Limb (tissue), 2 donors: ENCODE data around the gene SEL1L2.
"Not testable (repeated sequence)": the region's sequence is repeated elsewhere in the genome, so short reads cannot be mapped to it uniquely, and the experiment has no call there.

Experiments
- DNase-seq, 2 donors: peaks; one replicate each; pipeline ENCODE4 v3.0.0-alpha.2; 2016; ENCODE audit errors: extremely low spot score in 2 of 2

Gene SEL1L2

GRCh38 chr20:13990465-13990864, at the start of gene SEL1L2:
SEL1L2 (minus strand) TSS chr20:13990614; CDS start chr20:13990534, 80 bp downstream.
- no peak for DNase-seq

DNA sequence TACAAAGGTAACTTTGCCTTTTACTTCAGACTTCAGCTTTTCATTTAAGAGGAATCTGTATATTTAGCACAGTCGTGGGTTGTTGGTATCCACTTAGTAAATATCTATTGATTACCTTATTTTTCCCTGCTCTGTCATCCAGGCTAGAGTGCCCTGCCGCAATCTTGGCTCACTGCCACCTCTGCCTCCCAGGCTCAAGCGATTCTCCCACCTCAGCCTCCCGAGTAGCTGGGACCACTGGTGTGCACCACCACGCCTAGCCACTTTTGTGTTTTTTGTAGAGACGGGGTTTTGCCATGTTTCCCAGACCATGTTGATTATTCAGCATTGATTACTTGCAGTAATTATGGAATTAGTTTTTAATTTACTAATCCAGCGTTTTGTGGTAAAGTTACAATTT, 46.2 kb upstream of the SEL1L2 start:
- DNase-seq, result no peak

- no peak for DNase-seq
Observed at GRCh38 chr20:14033310-14033709, 42.9 kb upstream of the SEL1L2 start.

- DNase-seq, result no peak
Observed at GRCh38 chr20:14030991-14031390, 40.6 kb upstream of the SEL1L2 start.

DNA sequence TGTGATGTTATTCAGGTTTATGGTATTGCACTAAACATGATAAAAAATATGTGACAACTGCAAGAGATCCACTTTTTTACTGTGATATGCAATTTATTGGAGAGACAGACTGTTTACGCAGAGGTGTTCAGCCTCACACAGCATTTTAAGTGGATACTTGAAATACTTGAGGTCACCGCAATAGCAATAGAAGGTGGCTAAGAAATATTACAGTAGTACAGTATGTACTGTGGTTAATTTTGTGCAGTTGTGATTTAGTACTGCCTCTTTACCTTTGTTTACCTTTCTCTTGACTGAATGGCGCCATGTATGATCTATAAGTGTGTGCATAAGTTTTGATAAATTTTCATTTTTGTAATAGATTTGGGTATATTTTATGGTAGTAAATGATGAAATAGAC, 22.3 kb upstream of the SEL1L2 start:
- DNase-seq, result no peak

DNA sequence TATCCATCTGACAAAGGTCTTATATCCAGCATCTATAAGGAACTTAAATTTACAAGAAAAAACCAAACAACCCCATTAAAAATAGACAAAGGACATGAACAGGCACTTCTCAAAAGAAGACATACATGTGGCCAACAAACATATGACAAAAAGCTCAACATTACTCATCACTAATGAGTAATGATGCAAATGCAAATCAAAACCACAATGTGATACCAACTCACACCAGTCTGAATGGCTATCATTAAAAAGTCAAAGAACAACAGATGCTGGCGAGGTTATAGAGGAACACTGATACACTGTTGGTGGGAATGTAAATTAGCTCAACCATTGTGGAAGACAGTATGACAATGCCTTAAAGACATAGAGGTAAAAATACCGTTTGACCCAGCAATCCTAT, 18.8 kb upstream of the SEL1L2 start:
- no peak for DNase-seq

GRCh38 chr20:14005996-14006395, 15.6 kb upstream of the SEL1L2 start:
- DNase-seq, result no peak

DNA sequence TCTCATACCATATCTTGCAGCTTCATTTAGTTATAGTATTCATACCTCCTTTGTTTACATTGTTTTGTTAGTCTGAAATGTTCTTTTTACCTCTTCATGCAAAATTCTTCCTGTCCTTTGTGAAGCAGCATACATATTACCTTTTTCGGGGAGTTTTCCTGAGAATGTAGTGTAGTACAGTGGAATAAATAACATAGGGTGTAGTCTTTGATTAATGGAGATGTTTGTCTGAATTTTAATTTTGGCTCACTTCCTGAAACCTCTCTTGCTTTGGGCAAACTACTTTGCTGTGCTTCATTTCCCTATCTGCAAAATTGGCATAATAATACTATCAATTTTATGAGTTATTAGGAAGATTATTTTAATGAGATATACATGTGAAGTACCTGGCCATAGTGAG, 10.5 kb upstream of the SEL1L2 start:
- DNase-seq, result no peak

GRCh38 chr20:13996265-13996664, 5.9 kb upstream of the SEL1L2 start:
- peak in 1 of 2 donors; percentile 2 for DNase-seq

GRCh38 chr20:13995841-13996240, 5.4 kb upstream of the SEL1L2 start:
- DNase-seq, result peak in 1 of 2 donors; percentile 74

DNA sequence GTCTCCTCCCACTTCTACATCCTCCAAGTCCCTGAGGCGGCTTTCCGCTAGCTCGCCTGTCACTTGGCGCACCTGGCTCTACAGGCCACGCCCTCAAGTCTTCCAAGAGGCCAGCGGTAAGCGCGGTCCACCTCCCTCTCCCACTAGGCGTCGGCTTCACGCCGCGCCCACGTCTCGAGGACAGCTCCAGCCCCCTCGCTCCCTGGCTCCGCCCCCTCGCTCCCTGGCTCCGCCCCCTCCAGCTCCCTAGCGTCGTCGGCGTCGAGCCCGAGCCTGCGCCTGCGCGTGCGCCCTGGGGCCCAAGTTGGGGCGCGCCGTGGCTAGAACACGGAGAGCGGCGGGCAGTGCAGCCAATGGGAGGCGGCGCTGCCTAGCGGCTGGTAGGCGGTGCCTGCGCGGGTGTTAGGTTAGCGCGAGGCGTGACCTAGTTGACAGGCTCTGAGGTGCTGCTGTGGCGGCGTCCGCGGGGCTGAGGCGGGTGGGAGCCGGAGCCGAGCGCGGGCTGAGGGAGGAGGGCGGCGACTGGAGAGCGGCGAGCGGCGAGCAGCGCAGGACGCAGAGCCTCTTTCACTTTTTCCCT, 4.8 kb upstream of the SEL1L2 start, which contains the start of gene MACROD2:
TSS of gene MACROD2 (plus strand) at position 431 of the 580 bp plus-strand sequence.
- peak; percentile 93 to 96 for DNase-seq

- DNase-seq, result not testable (repeated sequence)
Observed at GRCh38 chr20:13991955-13992354, 1.5 kb upstream of the SEL1L2 start.

- DNase-seq, result no peak
Observed at GRCh38 chr20:13991311-13991710, 897 bp upstream of the SEL1L2 start.

DNA sequence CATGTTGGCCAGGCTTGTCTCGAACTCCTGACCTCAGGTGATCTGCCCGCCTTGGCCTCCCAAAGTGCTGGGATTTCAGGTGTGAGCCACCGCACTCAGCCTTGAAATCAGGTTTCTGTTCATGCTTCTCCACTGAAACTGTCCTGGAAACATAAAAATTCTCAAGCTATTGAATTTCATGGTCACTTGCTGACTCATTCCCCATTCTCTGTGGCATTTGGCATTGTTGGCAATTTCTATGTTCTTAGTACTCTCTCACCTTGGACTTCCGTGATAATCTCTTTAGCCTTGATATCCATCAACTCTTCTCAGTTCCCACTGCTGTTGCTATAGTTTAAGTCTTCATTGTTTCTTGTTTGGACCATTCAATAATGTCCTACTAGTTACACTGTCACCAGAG, 6.2 kb downstream of the SEL1L2 start:
- no peak for DNase-seq

DNA sequence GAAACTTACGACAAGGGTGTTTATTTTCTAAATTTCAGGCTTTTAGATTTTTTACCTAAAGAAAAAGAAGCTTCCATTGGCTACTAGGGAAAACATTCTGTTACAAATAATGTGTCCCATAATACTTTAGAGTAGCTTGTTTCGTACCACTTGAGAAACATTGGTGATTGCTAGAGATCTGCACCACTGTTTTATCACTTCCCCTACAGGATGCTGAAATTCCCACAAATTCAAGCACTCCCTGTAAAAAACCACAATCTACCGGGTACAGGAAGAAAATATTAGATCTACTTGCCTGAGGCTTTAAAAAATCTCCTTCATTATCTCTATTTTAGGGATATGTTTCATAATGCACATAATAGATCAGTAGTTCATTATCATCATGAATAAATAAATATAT, 29.9 kb downstream of the SEL1L2 start:
- DNase-seq, result no peak

DNA sequence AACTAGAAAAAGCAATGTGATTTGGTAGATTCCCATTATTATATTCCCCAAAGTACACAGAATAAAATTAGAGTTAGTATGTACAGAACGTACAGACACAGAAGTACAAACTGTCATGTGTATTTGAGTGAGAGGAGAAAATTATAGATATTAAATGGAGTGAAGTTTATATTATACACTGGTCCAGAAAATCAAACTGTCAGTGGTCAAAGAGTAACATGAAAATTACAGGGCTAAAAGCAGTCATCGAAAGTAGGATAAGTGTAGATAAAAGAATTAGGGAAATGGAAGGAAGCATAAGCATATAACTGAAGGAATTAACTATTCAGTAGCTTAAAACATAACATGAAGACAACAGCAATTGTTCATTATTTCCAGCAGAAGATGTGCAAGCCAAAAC, 30.3 kb downstream of the SEL1L2 start:
- no peak for DNase-seq

DNA sequence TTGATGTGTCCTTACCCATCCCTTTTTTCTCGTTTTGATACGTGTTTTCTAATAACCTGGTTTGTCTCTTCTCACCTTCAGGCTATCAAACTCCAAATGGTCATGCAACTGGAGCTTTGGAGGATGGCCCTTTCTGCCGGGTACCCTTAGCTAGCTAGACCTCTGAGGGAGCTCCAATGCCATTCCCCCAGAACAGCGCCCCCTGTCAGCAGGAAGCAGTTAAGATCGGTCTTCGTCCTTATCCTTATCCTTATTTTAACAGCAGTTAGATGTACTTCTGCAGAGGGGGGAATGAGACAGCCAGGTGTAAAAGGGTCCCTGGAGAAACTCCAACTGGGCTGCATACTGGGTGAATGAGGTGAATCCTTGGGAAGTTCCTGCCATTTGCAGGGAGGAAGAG, 37.2 kb downstream of the SEL1L2 start:
- no peak for DNase-seq

GRCh38 chr20:13947719-13948118, 42.7 kb downstream of the SEL1L2 start:
- no peak for DNase-seq

GRCh38 chr20:13941031-13941430, 49.4 kb downstream of the SEL1L2 start:
- DNase-seq, result no peak

- DNase-seq, result no peak
Observed at GRCh38 chr20:13936781-13937576, 53.4 kb downstream of the SEL1L2 start.

- DNase-seq, result no peak
Observed at GRCh38 chr20:13934992-13935894, 55.2 kb downstream of the SEL1L2 start.

DNA sequence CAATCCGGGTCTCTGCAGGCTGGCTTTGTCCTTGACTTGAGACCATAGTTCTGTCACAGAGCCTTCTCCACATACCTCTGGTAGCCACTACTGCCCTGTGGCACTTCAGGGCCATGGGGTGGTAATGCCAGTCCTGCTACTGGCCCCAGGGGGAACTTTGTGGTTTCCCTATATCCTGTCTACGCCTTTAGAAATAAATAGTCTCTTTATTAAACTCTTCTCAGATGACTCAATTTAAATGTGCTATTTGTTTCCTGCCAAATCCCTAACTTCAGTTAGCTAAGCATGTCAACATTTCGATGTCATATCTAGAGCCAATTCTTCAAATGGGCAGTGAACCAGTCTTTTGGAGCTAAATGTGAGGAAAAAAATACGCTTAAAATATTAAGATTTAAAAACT, 60.1 kb downstream of the SEL1L2 start:
- DNase-seq, result no peak
